HG03575 (cell line): ENCODE data around the gene OR4D11.
A peak's percentile ranks its signal among the peaks of the same experiment; 100 is the strongest.
"Not testable (repeated sequence)": the region's sequence is repeated elsewhere in the genome, so short reads cannot be mapped to it uniquely, and the experiment has no call there.

Experiments
- ATAC-seq: cut with Tn5 transposase; IDR thresholded peaks from one replicate; pipeline ENCODE4 v1.9.1; 2021; ENCODE audit not compliant: unreplicated experiment, insufficient number of reproducible peaks, low FRiP score; ENCODE audit errors: extremely low read depth

OR4D11 gene

GRCh38 chr11:59545179-59546020 lies 42.0 kb downstream of the OR4D11 start:
- no peak for ATAC-seq

DNA sequence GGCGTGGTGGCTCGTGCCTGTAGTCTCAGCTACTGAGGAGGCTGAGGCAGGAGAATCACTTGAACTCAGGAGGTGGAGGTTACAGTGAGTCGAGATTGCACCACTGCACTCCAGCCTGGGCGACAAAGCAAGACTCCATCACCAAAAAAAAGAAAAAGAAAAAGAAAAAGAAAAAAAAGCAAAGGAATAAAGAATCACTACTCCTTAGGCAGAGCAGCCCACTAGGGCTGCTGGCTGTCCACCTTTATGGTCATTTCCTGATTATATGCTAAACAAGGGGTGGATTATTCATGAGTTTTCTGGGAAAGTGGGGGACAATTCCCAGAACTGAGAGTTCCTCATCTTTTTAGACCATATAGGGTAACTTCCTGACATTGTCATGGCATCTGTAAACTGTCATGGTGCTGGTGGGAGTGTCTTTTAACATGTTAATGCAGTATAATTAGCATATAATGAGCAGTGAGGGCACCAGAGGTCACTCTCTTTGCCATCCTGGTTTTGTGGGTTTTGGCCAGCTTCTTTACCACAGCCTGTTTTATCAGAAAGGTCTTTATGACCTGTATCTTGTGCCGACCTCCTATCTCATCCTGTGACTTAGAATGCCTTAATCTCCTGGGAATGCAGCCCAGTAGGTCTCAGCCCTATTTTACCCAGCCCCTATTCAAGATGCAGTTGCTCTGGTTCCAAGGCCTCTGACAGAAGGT lies 44.4 kb downstream of the OR4D11 start:
- not testable (repeated sequence) for ATAC-seq

GRCh38 chr11:59548309-59548656 lies 44.9 kb downstream of the OR4D11 start:
- ATAC-seq, result no peak

- ATAC-seq, result peak; percentile 70
Observed at GRCh38 chr11:59550368-59550841, 47.0 kb downstream of the OR4D11 start.

GRCh38 chr11:59550842-59551658 lies 47.7 kb downstream of the OR4D11 start:
- ATAC-seq, result peak; percentile 28

DNA sequence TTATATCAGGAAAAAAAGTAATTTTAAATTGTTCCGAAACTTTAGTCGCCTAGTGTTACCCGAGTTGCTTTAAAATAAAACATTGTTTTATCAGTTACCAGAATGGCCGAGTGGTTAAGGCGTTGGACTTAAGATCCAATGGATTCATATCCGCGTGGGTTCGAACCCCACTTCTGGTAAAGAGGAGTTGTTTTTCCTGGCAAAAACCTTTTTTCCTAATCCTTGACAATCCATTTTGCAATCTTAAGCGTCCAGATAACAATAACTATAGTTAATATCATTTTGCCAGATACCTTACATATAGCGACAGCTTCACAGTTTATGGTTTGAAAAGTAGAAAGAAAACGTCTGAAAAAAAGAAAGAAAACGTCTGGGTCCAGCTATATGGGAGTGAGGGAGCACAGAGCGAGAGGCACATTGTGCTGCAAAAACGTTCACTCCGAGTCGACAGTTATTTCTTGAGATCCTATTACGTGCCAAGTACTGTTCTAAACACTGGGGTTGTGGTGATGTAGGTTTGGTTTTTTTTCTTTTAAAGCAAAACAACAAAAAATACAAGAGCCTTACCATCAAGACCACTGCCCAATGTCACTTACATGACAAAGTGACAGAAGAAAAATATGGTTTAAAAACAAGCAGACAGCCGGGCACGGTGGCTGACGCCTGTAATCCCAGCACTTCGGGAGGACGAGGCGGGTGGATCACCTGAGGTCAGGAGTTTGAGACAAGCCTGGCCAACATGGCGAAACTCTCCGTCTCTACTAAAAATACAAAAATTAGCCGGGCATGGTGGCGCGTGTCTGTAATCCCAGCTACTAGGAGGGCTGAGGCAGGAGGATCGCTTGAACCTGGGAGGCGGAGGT lies 48.5 kb downstream of the OR4D11 start:
- no peak for ATAC-seq

- no peak for ATAC-seq
Observed at GRCh38 chr11:59552844-59553243, 49.5 kb downstream of the OR4D11 start.

GRCh38 chr11:59553323-59553722 lies 49.9 kb downstream of the OR4D11 start:
- no peak for ATAC-seq
